SK-N-SH (cell line): ENCODE data around the gene DLX4. TPM values are rescaled to one million over a fixed set of nuclear protein-coding genes. Genes with fewer than 3 reads are reported as not detected.

Experiments
- CTCF ChIA-PET: fragments of 300-600, 350-600 bp; formaldehyde crosslinking; extraction: SDS; loops from one replicate; lab custom pipeline; 2021; lab: Yijun Ruan, JAX
- POLR2A ChIA-PET: fragments of 350-600 bp; sonication (Branson Sonifier 250); formaldehyde crosslinking; extraction: SDS; loops from one replicate; lab custom pipeline; 2020; ENCODE audit warnings: antibody characterized with exemption, inconsistent platforms; lab: Yijun Ruan, JAX
- DNase-seq: peaks from one replicate; pipeline ENCODE4 v3.0.0; 2012
- H2AFZ ChIP-seq: fragments of 200-600 bp; sonication (generic); 2 replicates; pipeline ENCODE4 v1.8.1; 2016; ENCODE audit warnings: antibody characterized with exemption, mild to moderate bottlenecking, low read depth
- H3F3A ChIP-seq: fragments of 200-600 bp; sonication (generic); replicated peaks from 2 replicates; pipeline ENCODE3; 2016; ENCODE audit warnings: antibody characterized with exemption, mild to moderate bottlenecking; ENCODE audit not compliant: insufficient read depth
- H3K27ac ChIP-seq, 2 experiments: fragments of 200-500 bp in 1 of 2; fragments of 200-600 bp in 1 of 2; sonication (Bioruptor generic) in 1 of 2; sonication (generic), shearing (Covaris generic) in 1 of 2; 2 replicates each; pipeline versions ENCODE4 v1.5.1 to v1.6.1; 2014 to 2016; ENCODE audit warnings: low read depth in 2 of 2, inconsistent platforms in 1 of 2, low read length in 1 of 2, mild to moderate bottlenecking in 1 of 2, mixed read lengths in 1 of 2
- H3K27me3 ChIP-seq: fragments of 200-600 bp; sonication (generic), shearing (Covaris generic); 2 replicates; pipeline ENCODE4 v1.6.1; 2016; ENCODE audit warnings: mixed run types; ENCODE audit not compliant: insufficient read depth
- H3K36me3 ChIP-seq, 2 experiments: fragments of 200-500 bp in 1 of 2; fragments of 200-600 bp in 1 of 2; sonication (Bioruptor generic) in 1 of 2; sonication (generic) in 1 of 2; replicated peaks in 1 of 2; 2 replicates each; pipeline versions ENCODE3 to v1.5.1; 2014 to 2016; ENCODE audit warnings: low read length in 1 of 2, mild to moderate bottlenecking in 1 of 2; ENCODE audit not compliant: insufficient read depth in 2 of 2, control insufficient read depth in 1 of 2
- H3K4me1 ChIP-seq, 2 experiments: fragments of 200-500 bp in 1 of 2; fragments of 200-600 bp in 1 of 2; sonication (Bioruptor generic) in 1 of 2; sonication (generic), shearing (Covaris generic) in 1 of 2; 2 replicates each; pipeline versions ENCODE4 v1.5.1 to v1.6.1; 2014 to 2016; ENCODE audit warnings: low read depth in 1 of 2, low read length in 1 of 2, mixed run types in 1 of 2; ENCODE audit not compliant: insufficient read depth in 2 of 2, control insufficient read depth in 1 of 2
- H3K4me2 ChIP-seq: fragments of 200-600 bp; sonication (generic), shearing (Covaris generic); 2 replicates; pipeline ENCODE4 v1.6.1; 2017; ENCODE audit warnings: mixed run types
- H3K4me3 ChIP-seq, 2 experiments: fragments of 200-500 bp in 1 of 2; fragments of 200-600 bp in 1 of 2; sonication (Bioruptor generic) in 1 of 2; sonication (generic), shearing (Covaris generic) in 1 of 2; 2 replicates each; pipeline versions ENCODE4 v1.5.1 to v1.8.1; 2014 to 2016; ENCODE audit warnings: low read depth in 2 of 2, inconsistent platforms in 1 of 2, low read length in 1 of 2, mild to moderate bottlenecking in 1 of 2, mixed read lengths in 1 of 2, moderate library complexity in 1 of 2
- H3K79me2 ChIP-seq: fragments of 200-600 bp; sonication (generic); 2 replicates; pipeline ENCODE4 v1.8.1; 2017; ENCODE audit warnings: mild to moderate bottlenecking; ENCODE audit not compliant: insufficient read depth
- H3K9ac ChIP-seq: fragments of 200-600 bp; sonication (generic); 2 replicates; pipeline ENCODE4 v1.6.1; 2017; ENCODE audit warnings: mixed run types
- H3K9me2 ChIP-seq: fragments of 200-600 bp; sonication (generic); 2 replicates; pipeline ENCODE4 v1.6.1; 2017; ENCODE audit warnings: mixed run types
- H3K9me3 ChIP-seq: fragments of 200-600 bp; sonication (generic); 2 replicates; pipeline ENCODE4 v1.6.1; 2017; ENCODE audit warnings: mixed run types, mild to moderate bottlenecking, moderate library complexity
- H4K20me1 ChIP-seq: fragments of 200-600 bp; sonication (generic); 2 replicates; pipeline ENCODE4 v1.6.1; 2017; ENCODE audit warnings: mild to moderate bottlenecking, mixed run types; ENCODE audit not compliant: insufficient read depth
- MEF2A ChIP-seq: IDR thresholded peaks from 2 replicates; pipeline ENCODE4 v1.4.0; 2012; ENCODE audit warnings: low read depth, borderline replicate concordance
- NRF1 ChIP-seq: IDR thresholded peaks from 2 replicates; pipeline ENCODE4 v1.6.1; 2012; ENCODE audit warnings: low read depth, mild to moderate bottlenecking, low read length
- RCOR1 ChIP-seq: fragments of 150-350 bp; IDR thresholded peaks from 2 replicates; pipeline ENCODE4 v1.6.1; 2017; ENCODE audit warnings: antibody characterized with exemption, low read length
- REST ChIP-seq: IDR thresholded peaks from 2 replicates; pipeline ENCODE4 v1.6.1; 2012; ENCODE audit warnings: mild to moderate bottlenecking, low read depth, low read length, moderate library complexity
- RFX5 ChIP-seq: IDR thresholded peaks from 2 replicates; pipeline ENCODE4 v1.6.1; 2012; ENCODE audit warnings: mild to moderate bottlenecking, improper control_type of control experiment, low read length
- RXRA ChIP-seq: IDR thresholded peaks from 2 replicates; pipeline ENCODE4 v1.4.0; 2012; ENCODE audit warnings: low read depth, mild to moderate bottlenecking, borderline replicate concordance
- USF1 ChIP-seq: IDR thresholded peaks from 2 replicates; pipeline ENCODE4 v1.4.0; 2012; ENCODE audit warnings: low read depth, borderline replicate concordance
- WGBS: methylation state at CpG from one replicate; pipeline ENCODE4 v1.1.6; 2017; ENCODE audit warnings: low lambda C conversion rate; 5-methylcytosine and 5-hydroxymethylcytosine counted together
- polyA plus RNA-seq, 3 experiments: library from polyadenylated mRNA; depleted of rRNA; stranded (reverse); fragments of >200 nt; gene quantifications; 2 replicates each; pipeline ENCODE4 v1.2.3, GENCODE V29; 2012

DLX4 gene
- polyA plus RNA-seq, 1 of the 3 experiments (the other 2 are of a cell fraction): 0.10 TPM

DNA sequence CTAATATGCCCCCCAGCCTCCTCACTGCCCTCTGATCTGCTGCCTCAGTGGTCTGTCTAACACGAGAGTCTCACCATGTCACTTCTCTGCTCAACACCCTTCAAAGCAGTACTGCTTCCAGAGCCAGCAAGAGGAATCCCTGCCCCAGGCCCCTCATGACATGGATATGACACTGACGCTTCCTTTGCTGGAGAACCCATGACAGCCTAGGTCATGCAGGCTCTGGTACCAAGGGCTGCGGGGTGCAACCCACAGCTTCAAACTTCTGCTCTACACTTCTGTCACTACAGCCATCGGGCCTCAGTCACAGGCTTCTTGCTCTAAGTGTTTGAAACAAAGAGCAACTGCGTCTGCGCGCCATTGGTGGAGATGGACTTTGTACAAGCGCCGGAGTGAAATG lies 32.6 kb upstream of the DLX4 start:
- no peak for DNase-seq
- Histone ChIP-seq H3K4me1 (peaks cover 0 to 9% of the 10 kb centered on the region in 2 experiments; a peak in 1 of 4 replicates), H3K4me2 (no peak overlapping the region), H3K79me2 (no peaks in the 10 kb centered on the region), H3K9ac (no peak overlapping the region), H3F3A (no peaks in the 10 kb centered on the region), H4K20me1 (no peaks in the 10 kb centered on the region), H3K36me3 (no peaks in the 10 kb centered on the region), H3K27me3 (peaks cover 97% of the 10 kb centered on the region), H3K4me3 (no peak overlapping the region), H3K27ac (no peak overlapping the region), H2AFZ (0 out of 2 replicates have a peak overlapping the region, but pooled peaks have one; percentile 23), H3K9me2 (no peaks in the 10 kb centered on the region), H3K9me3 (no peaks in the 10 kb centered on the region)
- 64% methylated on average over 9 of the region's 9 CpGs for WGBS
- ChIA-PET POLR2A (no interaction called here), CTCF (interaction anchor here (16.1 to 21.8 kb wide), 2 partner anchors 17 to 61 kb away, joined by 145 to 258 read pairs; no protein-coding TSS in a partner anchor)
- TF ChIP-seq USF1 (no peak), NRF1 (no peak), RFX5 (no peak), MEF2A (no peak)
- TF ChIP-seq, all 33 proteins: peak for 0

DNA sequence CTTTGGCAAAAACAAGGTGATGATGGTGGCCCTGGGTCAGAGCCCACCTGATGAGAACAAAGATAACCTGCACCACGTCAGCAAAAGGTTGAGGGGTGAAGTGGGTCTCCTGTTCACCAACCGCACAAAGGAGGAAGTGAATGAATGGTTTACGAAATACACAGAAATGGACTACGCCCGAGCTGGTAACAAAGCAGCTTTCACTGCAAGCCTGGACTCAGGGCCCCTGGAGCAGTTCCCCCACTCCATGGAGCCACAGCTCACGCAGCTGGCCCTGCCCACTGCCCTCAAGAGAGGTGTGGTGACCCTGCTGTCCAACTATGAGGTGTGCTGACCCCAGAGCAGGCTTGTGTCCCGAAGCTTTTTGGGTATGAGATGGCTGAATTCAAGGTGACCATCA lies 29.7 kb upstream of the DLX4 start:
- H3K9me2 ChIP-seq: no peaks in the 10 kb centered on the region
- ChIA-PET CTCF (interaction anchor here (0.6 to 55.0 kb wide), 8 partner anchors 13 to 148 kb away, joined by 3 to 1225 read pairs (median 4); partner anchors contain the start of gene DLX3), POLR2A (no interaction called here)
- H3K36me3 ChIP-seq: no peaks in the 10 kb centered on the region
- no peaks in the 10 kb centered on the region for H3K9me3 ChIP-seq
- WGBS: 38% methylated on average over 7 of the region's 7 CpGs
- H3K27ac ChIP-seq: no peak overlapping the region
- no peak for TF ChIP-seq RCOR1
- TF ChIP-seq REST: no peak
- no peak for TF ChIP-seq RXRA
- TF ChIP-seq, all 33 proteins: peak for 0
- Histone ChIP-seq H3K27me3 (peaks cover 97% of the 10 kb centered on the region), H3K79me2 (no peaks in the 10 kb centered on the region), H4K20me1 (no peaks in the 10 kb centered on the region), H3K4me3 (no peak overlapping the region), H3K4me2 (no peak overlapping the region), H3K4me1 (no peaks in the 10 kb centered on the region), H3F3A (no peaks in the 10 kb centered on the region), H2AFZ (no peak overlapping the region), H3K9ac (no peak overlapping the region)
- DNase-seq: no peak
